AG10803 (cell line): ENCODE data around the gene SH3BP4.
A peak's percentile ranks its signal among the peaks of the same experiment; 100 is the strongest.

Experiments used
- DNase-seq: peaks from one replicate; pipeline ENCODE4 v3.0.0; 2010; ENCODE audit warnings: low read depth
- H3K4me3 ChIP-seq: 2 replicates; pipeline ENCODE4 v1.5.1; 2011; ENCODE audit warnings: mild to moderate bottlenecking, low read length, control low read depth
- CTCF ChIP-seq: conservative IDR thresholded peaks from 2 replicates; pipeline ENCODE4 v1.5.1; 2011; ENCODE audit warnings: mild to moderate bottlenecking, low read length, control low read depth, inconsistent platforms

SH3BP4 gene

DNA sequence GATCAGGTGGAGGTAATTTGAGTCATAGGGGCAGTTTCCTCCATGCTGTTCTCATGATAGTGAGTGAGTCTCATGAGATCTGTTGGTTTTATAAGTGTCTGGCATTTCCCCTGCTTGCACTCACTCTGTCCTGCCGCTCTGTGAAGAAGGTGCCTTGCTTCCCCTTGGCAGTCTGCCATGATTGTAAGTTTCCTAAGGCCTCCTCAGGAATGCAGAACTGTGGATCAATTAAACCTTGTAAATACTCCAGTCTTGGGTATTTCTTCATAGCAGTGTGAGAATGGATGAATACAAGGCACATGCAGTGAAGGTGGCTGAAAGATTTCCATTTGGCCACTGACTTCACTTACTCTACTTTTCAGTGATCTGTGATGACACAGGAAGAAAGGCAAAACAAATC is 133.7 kb downstream of the SH3BP4 start:
- DNase-seq: peak; percentile 40
- H3K4me3 ChIP-seq: no peak overlapping the region
- no peak for TF ChIP-seq CTCF

- no peak for DNase-seq
- TF ChIP-seq CTCF: no peak
- no peak overlapping the region for H3K4me3 ChIP-seq
These were observed 134.8 kb downstream of the SH3BP4 start for GRCh38 chr2:235086481-235087184.

- H3K4me3 ChIP-seq: no peak overlapping the region
- no peak for TF ChIP-seq CTCF
- DNase-seq: no peak
These were observed 136.1 kb downstream of the SH3BP4 start for GRCh38 chr2:235087832-235088495.

DNA sequence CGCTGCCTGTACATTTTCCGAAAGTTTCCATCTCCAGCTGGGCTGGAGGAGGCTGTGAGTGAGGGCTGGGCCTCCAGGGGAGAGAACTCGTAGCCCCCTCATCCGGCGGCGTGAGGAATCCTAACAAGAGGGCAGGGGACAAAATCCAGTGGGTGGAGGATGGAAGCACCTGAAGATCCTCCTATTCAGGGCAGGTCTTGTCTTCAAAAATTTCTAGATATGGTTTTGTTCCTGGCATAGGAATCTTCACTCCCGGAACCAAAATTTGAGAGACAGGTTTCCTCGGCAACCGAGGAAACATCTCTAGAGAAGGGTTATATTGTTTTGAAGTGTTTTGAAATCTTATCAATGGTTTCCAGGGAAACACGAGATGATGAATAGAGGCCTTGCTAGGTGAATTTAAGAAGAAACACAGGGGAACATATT is 136.7 kb downstream of the SH3BP4 start:
- peak; percentile 29 for DNase-seq
- no peak overlapping the region for H3K4me3 ChIP-seq
- TF ChIP-seq CTCF: no peak

DNA sequence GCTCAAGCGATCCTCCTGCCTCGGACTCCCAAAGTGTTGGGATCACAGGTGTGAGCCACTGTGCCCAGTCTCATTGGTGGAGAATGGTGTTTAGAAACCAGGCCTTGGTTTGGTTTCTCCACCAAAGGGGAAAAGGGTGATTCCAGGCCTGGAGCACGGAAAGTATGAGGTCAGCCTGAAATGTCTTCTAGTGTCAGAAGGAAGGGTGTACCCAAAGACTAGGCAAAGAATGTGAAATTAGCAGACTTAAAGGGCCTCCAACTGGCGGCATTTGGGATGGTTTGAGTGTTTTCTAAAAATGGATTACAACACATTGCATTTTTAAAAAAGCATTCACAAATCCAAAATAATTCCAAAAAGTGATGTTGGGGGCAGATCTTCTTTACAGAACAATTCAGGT is 139.6 kb downstream of the SH3BP4 start:
- H3K4me3 ChIP-seq: no peak overlapping the region
- DNase-seq: peak; percentile 62
- TF ChIP-seq CTCF: no peak; the same call in 1 of the 2 replicates

DNA sequence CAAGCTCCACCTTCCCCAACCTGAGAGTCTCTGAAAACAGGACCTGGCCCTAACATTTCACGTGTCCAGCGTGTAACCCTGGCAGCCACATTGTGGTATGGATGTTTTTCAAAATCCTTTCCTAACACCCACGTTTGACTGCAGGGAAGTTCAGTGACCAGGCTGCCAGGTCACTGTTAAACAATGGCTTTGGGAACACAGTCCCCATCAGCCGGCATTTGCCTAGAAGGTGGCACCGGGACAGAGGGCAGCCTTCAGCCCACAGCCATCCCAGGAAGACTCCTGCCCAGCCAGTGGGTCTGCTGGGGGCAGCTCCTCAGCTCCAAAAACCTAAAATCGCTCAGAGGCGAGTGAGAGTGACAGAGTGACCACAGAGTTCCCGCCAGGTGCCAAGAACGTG is 140.2 kb downstream of the SH3BP4 start:
- DNase-seq: no peak
- H3K4me3 ChIP-seq: no peak overlapping the region
- no peak for TF ChIP-seq CTCF
